Stimulated activated naive CD8-positive, alpha-beta T cell treated with anti-CD3 and anti-CD28 coated beads, Interleukin-15, Interleukin-2, amounts not matched to agents 100 U/mL and 50 U/mL, for 24 hours (primary cell): Measurements from ENCODE around the gene SLC30A5.

Source experiments
- ATAC-seq: fragments of 150-1000 bp; cut with Tn5 transposase; one replicate; pipeline ENCODE4 v1.10.0; 2021
- DNase-seq: peaks from one replicate; pipeline ENCODE4 v3.0.0; 2021

SLC30A5 gene

GRCh38 chr5:69167929-69168328 lies 74.1 kb downstream of the SLC30A5 start:
- DNase-seq: no peak

GRCh38 chr5:69170495-69170894 lies 76.7 kb downstream of the SLC30A5 start:
- no peak for ATAC-seq
- DNase-seq: no peak

More at GRCh38 chr5:69167929-69168328, 74.1 kb downstream of the SLC30A5 start:
- no peak for ATAC-seq

- no peak for ATAC-seq
- DNase-seq: no peak
These were observed 77.2 kb downstream of the SLC30A5 start for GRCh38 chr5:69170969-69171368.
